ENCODE results near the gene HSPB9. TPM values are rescaled to one million over a fixed set of nuclear protein-coding genes. Genes with fewer than 3 reads are reported as not detected.

Gene HSPB9
- total and polyA plus RNA-seq, 10 donors = 0.11 to 0.19 (median 0.17) TPM; not detected in 6

DNA sequence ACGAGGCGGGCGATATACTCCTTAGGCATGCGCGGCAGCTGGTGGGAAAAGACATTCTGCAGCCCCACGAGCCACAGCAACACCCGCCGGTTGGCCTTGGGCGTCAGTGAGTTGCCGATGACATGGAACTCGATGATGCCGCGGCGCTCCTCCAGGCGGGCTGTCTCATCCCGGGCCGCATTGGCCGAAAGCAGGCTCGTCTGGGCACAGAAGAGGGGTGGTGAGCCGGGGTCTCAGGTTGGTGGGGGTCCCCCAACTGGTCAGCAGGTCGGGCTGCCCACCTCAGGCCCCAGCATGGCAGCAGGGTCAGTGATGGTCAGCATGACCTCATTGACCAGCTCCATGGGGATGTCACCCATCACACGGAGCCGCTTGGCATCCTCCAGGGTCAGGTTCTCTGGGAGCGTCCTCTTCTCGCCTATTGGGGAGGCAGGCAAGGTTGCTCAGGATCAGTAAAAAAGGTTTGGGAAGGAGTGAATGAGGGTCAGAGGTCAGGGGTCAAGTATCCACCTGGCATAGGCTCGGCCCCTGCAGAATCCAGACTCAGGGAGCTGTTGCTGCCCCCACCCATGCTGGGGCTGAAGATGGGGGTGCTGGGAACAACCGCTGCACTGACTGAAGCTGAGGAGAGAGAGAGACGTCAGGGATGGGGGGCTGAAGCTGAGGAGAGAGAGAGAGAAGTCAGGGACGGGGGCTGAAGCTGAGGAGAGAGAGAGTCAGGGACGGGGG lies 5.0 kb upstream of the HSPB9 start:
- no peak for TF ChIP-seq CTCF (IDR thresholded peaks at IDR 0.05 in 8 of 11, conservative IDR thresholded peaks at IDR 0.05 in 3 of 11)
- no peak for TF ChIP-seq POLR2A (IDR thresholded peaks at IDR 0.05)
- TF ChIP-seq POLR2AphosphoS5 (IDR thresholded peaks at IDR 0.05) = no peak
- H3K9me3 ChIP-seq = no peaks in the 10 kb centered on the region
- H3K4me1 ChIP-seq = peaks cover 16 to 76% (median 54%) of the 10 kb centered on the region in 6 donors
- H3K36me3 ChIP-seq = peaks cover 0 to 56% (median 14%) of the 10 kb centered on the region in 6 donors
- DNase-seq = peak; percentile 78
- H3K4me3 ChIP-seq = no peak overlapping the region
- intact Hi-C loops (cut with DNase I; ENCODE audit: low total_unique reads) = loop anchor here (5.0 to 10.0 kb wide), 3 partner anchors 67 to 155 kb away; partner anchors contain the start of genes HCRT, KCNH4 and NKIRAS2
- peak overlapping the region in 3 of 8 donors; percentile 78 to 94 (median 83) for H3K27ac ChIP-seq
- WGBS, 5 donors = 85 to 93% (median 86%) methylated on average over 27 to 30 of the region's 30 CpGs
- H3K27me3 ChIP-seq (replicated peaks in 1 of 7) = no peaks in the 10 kb centered on the region

GRCh38 chr17:42118126-42118510 lies 4.5 kb upstream of the HSPB9 start:
- no peak for TF ChIP-seq CTCF (IDR thresholded peaks at IDR 0.05 in 8 of 11, conservative IDR thresholded peaks at IDR 0.05 in 3 of 11)
- no peak for TF ChIP-seq POLR2AphosphoS5 (IDR thresholded peaks at IDR 0.05)
- TF ChIP-seq POLR2A (IDR thresholded peaks at IDR 0.05) = no peak
- Histone ChIP-seq H3K9me3 (no peaks in the 10 kb centered on the region), H3K27ac (no peak overlapping the region), H3K36me3 (peaks cover 0 to 61% (median 14%) of the 10 kb centered on the region in 6 donors), H3K27me3 (replicated peaks in 1 of 7) (no peaks in the 10 kb centered on the region), H3K4me3 (no peak overlapping the region), H3K4me1 (peaks cover 16 to 71% (median 49%) of the 10 kb centered on the region in 6 donors)
- 87 to 99% (median 94%) methylated on average over 4 of the region's 4 CpGs for WGBS, 5 donors
- DNase-seq = peak; percentile 62
- intact Hi-C loops (cut with DNase I; ENCODE audit: low total_unique reads) = loop anchor here (5.0 to 10.0 kb wide), 3 partner anchors 67 to 156 kb away; partner anchors contain the start of genes HCRT, KCNH4 and NKIRAS2

DNA sequence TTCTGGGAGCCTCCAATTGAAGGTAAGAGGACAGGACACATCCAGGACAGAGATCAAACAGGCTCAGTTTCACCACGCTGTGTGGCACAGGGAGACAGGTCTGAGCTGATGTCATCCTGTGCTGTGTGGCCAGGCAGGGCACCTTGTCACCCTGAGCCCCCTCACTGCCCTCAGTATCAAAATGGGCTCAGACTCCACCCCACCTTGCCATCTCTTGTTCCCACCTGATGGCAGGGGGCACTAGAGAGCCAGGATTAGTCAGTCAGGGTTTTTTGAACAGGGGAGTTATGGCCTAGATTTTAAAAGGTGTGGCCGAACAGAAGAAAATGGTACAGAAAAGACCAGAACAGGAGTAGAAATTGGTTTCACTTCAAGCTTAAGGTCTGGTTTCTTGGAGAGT lies 4.1 kb upstream of the HSPB9 start:
- peaks cover 0 to 59% (median 12%) of the 10 kb centered on the region in 6 donors for H3K36me3 ChIP-seq
- WGBS, 5 donors = 74 to 86% (median 78%) methylated on average over 2 of the region's 2 CpGs
- no peak overlapping the region for H3K4me3 ChIP-seq
- TF ChIP-seq POLR2AphosphoS5 (IDR thresholded peaks at IDR 0.05) = no peak
- TF ChIP-seq CTCF (IDR thresholded peaks at IDR 0.05 in 8 of 11, conservative IDR thresholded peaks at IDR 0.05 in 3 of 11) = peak in 10 of 11 experiments; percentile 14 to 67 (median 50)
- intact Hi-C loops (cut with DNase I; ENCODE audit: low total_unique reads) = loop anchor here (5.0 to 10.0 kb wide), 3 partner anchors 66 to 156 kb away; partner anchors contain the start of genes HCRT, KCNH4 and NKIRAS2
- no peaks in the 10 kb centered on the region for H3K9me3 ChIP-seq
- no peak for DNase-seq
- H3K4me1 ChIP-seq = peaks cover 16 to 66% (median 46%) of the 10 kb centered on the region in 6 donors
- no peak overlapping the region for H3K27ac ChIP-seq
- no peaks in the 10 kb centered on the region for H3K27me3 ChIP-seq (replicated peaks in 1 of 7)

- WGBS, 5 donors = 90 to 94% (median 93%) methylated on average over 18 of the region's 18 CpGs
- no peaks in the 10 kb centered on the region for H3K27me3 ChIP-seq (replicated peaks in 1 of 7)
Observed at GRCh38 chr17:42119301-42119700, 3.3 kb upstream of the HSPB9 start.

More at GRCh38 chr17:42119301-42119700, 3.3 kb upstream of the HSPB9 start:
- H3K36me3 ChIP-seq = peaks cover 0 to 56% (median 11%) of the 10 kb centered on the region in 6 donors
- intact Hi-C loops (cut with DNase I; ENCODE audit: low total_unique reads) = loop anchor here (5.0 to 10.0 kb wide), 3 partner anchors 66 to 157 kb away; partner anchors contain the start of genes HCRT, KCNH4 and NKIRAS2
- no peak overlapping the region for H3K4me3 ChIP-seq
- no peaks in the 10 kb centered on the region for H3K9me3 ChIP-seq
- TF ChIP-seq POLR2AphosphoS5 (IDR thresholded peaks at IDR 0.05) = no peak
- no peak for TF ChIP-seq POLR2A (IDR thresholded peaks at IDR 0.05)
- TF ChIP-seq CTCF (IDR thresholded peaks at IDR 0.05 in 8 of 11, conservative IDR thresholded peaks at IDR 0.05 in 3 of 11) = no peak
- H3K27ac ChIP-seq = no peak overlapping the region
- no peak for DNase-seq
- H3K4me1 ChIP-seq = peaks cover 16 to 63% (median 45%) of the 10 kb centered on the region in 6 donors
